Ramos (cell line): ENCODE results near the gene TENM4.
"Not testable (repeated sequence)": the region's sequence is repeated elsewhere in the genome, so short reads cannot be mapped to it uniquely, and the experiment has no call there.

Source experiments
- in situ Hi-C: fragments of 300-500 bp; cut with MboI; formaldehyde crosslinking; loops from one replicate; pipeline ENCODE4 v1.14.3; 2022; ENCODE audit warnings: low sequenced_read_pairs; ENCODE audit not compliant: unreplicated experiment

TENM4 gene

GRCh38 chr11:78901831-78902230 is 539.0 kb downstream of the TENM4 start:
- in situ Hi-C loops = no loop called here

GRCh38 chr11:78898266-78898775 is 542.5 kb downstream of the TENM4 start:
- in situ Hi-C loops = no loop called here

GRCh38 chr11:78893996-78894395 is 546.8 kb downstream of the TENM4 start:
- in situ Hi-C loops = no loop called here

- in situ Hi-C loops = no loop called here
Measured at GRCh38 chr11:78889698-78890097, 551.1 kb downstream of the TENM4 start.

GRCh38 chr11:78886616-78887015 is 554.2 kb downstream of the TENM4 start:
- in situ Hi-C loops = no loop called here

GRCh38 chr11:78884761-78885160 is 556.1 kb downstream of the TENM4 start:
- in situ Hi-C loops = no loop called here

- in situ Hi-C loops = no loop called here
Measured at GRCh38 chr11:78883506-78883905, 557.3 kb downstream of the TENM4 start.

- in situ Hi-C loops = not testable (repeated sequence)
Measured at GRCh38 chr11:78879094-78879980, 561.5 kb downstream of the TENM4 start.

- in situ Hi-C loops = no loop called here
Measured at GRCh38 chr11:78878631-78879030, 562.2 kb downstream of the TENM4 start.

GRCh38 chr11:78876676-78877075 is 564.2 kb downstream of the TENM4 start:
- in situ Hi-C loops = no loop called here

- in situ Hi-C loops = no loop called here
Measured at GRCh38 chr11:78870655-78871054, 570.2 kb downstream of the TENM4 start.

- in situ Hi-C loops = no loop called here
Measured at GRCh38 chr11:78869293-78869692, 571.5 kb downstream of the TENM4 start.

GRCh38 chr11:78868563-78868962 is 572.3 kb downstream of the TENM4 start:
- in situ Hi-C loops = no loop called here

- in situ Hi-C loops = no loop called here
Measured at GRCh38 chr11:78860720-78861422, 580.0 kb downstream of the TENM4 start.

GRCh38 chr11:78857688-78858087 is 583.1 kb downstream of the TENM4 start:
- in situ Hi-C loops = no loop called here

GRCh38 chr11:78856211-78856610 is 584.6 kb downstream of the TENM4 start:
- in situ Hi-C loops = no loop called here

GRCh38 chr11:78855116-78855515 is 585.7 kb downstream of the TENM4 start:
- in situ Hi-C loops = no loop called here

- in situ Hi-C loops = no loop called here
Measured at GRCh38 chr11:78853521-78853920, 587.3 kb downstream of the TENM4 start.

- in situ Hi-C loops = no loop called here
Measured at GRCh38 chr11:78851878-78852586, 588.8 kb downstream of the TENM4 start.

- in situ Hi-C loops = no loop called here
Measured at GRCh38 chr11:78850078-78850477, 590.8 kb downstream of the TENM4 start.

GRCh38 chr11:78846269-78846668 is 594.6 kb downstream of the TENM4 start:
- in situ Hi-C loops = no loop called here
